Upper lobe of left lung (tissue), 6 donors: Measurements from ENCODE around the gene ZMYND12. TPM values are rescaled to one million over a fixed set of nuclear protein-coding genes. Genes with fewer than 3 reads are reported as not detected.

Source experiments
- ATAC-seq, 2 donors: fragments of 200-7000 bp; cut with Tn5 transposase; one replicate each; pipeline ENCODE4 v1.9.1; 2022; ENCODE audit warnings: mild to moderate bottlenecking in 2 of 2, moderate library complexity in 2 of 2; ENCODE audit not compliant: low FRiP score in 2 of 2
- DNase-seq, 2 donors: peaks; one replicate each; pipeline ENCODE4 v3.0.0-alpha.2; 2019 to 2020
- H3K27ac ChIP-seq, 4 donors: fragments of 200-600 bp; sonication (generic); one replicate each; pipeline ENCODE4 v1.5.1; 2016 to 2019
- H3K27me3 ChIP-seq, 4 donors: fragments of 200-600 bp; sonication (generic); one replicate each; pipeline ENCODE4 v1.5.1; 2017 to 2019
- H3K36me3 ChIP-seq, 4 donors: fragments of 200-600 bp; sonication (generic); one replicate each; pipeline ENCODE4 v1.5.1; 2016 to 2019
- H3K4me1 ChIP-seq, 4 donors: fragments of 200-600 bp; sonication (generic); one replicate each; pipeline ENCODE4 v1.5.1; 2018 to 2019
- H3K4me3 ChIP-seq, 4 donors: fragments of 200-600 bp; sonication (generic); one replicate each; pipeline ENCODE4 v1.5.1; 2017 to 2019; ENCODE audit warnings: mild to moderate bottlenecking in 2 of 4, moderate library complexity in 1 of 4
- H3K9me3 ChIP-seq, 4 donors: fragments of 200-600 bp; sonication (generic); one replicate each; pipeline ENCODE4 v1.5.1; 2018 to 2019
- CTCF ChIP-seq, 6 experiments: fragments of 450-650 bp in 4 of 6; fragments of 200-600 bp in 2 of 6; sonication (generic) in 2 of 6; IDR thresholded peaks; one replicate each; pipeline ENCODE4 v1.5.1; 2016 to 2019; ENCODE audit warnings: antibody characterized with exemption in 6 of 6
- EP300 ChIP-seq, 4 donors: sonication (generic); formaldehyde crosslinking; IDR thresholded peaks; one replicate each; pipeline ENCODE4 v1.5.1; 2017; ENCODE audit warnings: antibody characterized with exemption in 4 of 4, control low read depth in 2 of 4
- POLR2A ChIP-seq, 4 donors: fragments of 450-650 bp; IDR thresholded peaks; one replicate each; pipeline ENCODE4 v1.5.1; 2016 to 2017; ENCODE audit warnings: antibody characterized with exemption in 4 of 4, mild to moderate bottlenecking in 2 of 4
- POLR2AphosphoS5 ChIP-seq, 2 donors: sonication (generic); formaldehyde crosslinking; IDR thresholded peaks; one replicate each; pipeline ENCODE4 v1.5.1; 2017; ENCODE audit warnings: antibody characterized with exemption in 2 of 2
- WGBS, 2 donors: methylation state at CpG; one replicate each; pipeline ENCODE4 v1.1.5; 2017 to 2018; 5-methylcytosine and 5-hydroxymethylcytosine counted together
- total RNA-seq, 6 donors: library from RNA; depleted of rRNA in 4 of 6; stranded (reverse); fragments of >200 nt in 4 of 6; gene quantifications; one replicate each; pipeline versions ENCODE4 v1.1.0 to v1.2.1, GENCODE V29; 2016 to 2021
- donor health status: DM: no; HTN: no; CAD: no; lungs with moderate emphysema.
- donor health status: DM: no; HTN: yes; CAD: no; lungs with severe emphysema.

The ZMYND12 gene
- total RNA-seq, 6 donors from 2014 or later: 1.5 to 9.4 (median 4.1) TPM; not detected in 1

GRCh38 chr1:42431514-42431913 is 24.3 kb downstream of the ZMYND12 start:
- 71 to 82% methylated on average over 3 of the region's 3 CpGs for WGBS, 2 donors
- no peak for DNase-seq
- no peaks in the 10 kb centered on the region for H3K36me3 ChIP-seq
- ATAC-seq: no peak
- TF ChIP-seq POLR2AphosphoS5 (IDR thresholded peaks at IDR 0.05) (no peak), EP300 (IDR thresholded peaks at IDR 0.05) (no peak), CTCF (IDR thresholded peaks at IDR 0.05) (no peak), POLR2A (IDR thresholded peaks at IDR 0.05) (no peak)
- no peaks in the 10 kb centered on the region for H3K4me1 ChIP-seq
- H3K27me3 ChIP-seq: no peaks in the 10 kb centered on the region
- no peaks in the 10 kb centered on the region for H3K9me3 ChIP-seq
- no peak overlapping the region for H3K4me3 ChIP-seq
- no peak overlapping the region for H3K27ac ChIP-seq

DNA sequence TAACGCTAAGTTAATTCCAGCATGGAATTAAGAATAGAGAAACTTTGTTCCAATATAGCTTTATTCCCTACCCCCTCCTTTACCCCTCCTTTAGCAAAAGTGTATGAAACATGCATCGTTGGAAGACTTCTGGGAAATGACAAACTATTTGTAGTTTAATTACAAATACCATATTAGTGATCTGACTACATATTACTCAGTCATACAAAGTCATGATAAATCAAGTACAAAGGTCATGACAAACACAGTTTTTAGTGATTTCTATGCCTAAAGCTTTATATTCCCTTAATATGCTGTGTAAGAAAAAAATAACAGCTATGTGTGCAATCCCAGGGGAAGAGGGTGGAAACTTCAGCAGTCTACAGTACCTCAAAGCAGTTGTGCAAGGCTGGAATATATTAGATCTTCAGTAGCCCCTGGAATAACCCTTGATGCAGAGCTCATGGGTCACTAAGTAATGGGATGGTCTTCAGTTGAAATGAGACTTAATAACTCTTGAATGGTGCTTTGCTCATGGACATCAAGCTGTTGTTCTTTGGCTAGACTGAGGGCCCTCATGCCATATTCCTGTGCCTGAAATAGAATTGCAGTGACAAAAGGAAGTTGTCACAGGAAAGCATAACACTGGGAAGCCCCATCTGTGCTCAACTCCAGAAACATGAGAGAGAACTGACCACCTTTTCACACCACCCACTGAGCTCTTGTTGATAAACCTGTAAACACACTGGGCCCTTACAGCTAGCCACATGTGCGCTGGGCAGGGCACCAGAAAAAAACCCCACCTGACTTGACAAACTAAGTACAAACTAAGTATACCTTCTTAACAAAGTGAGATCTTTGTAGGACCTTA is 25.3 kb downstream of the ZMYND12 start:
- Histone ChIP-seq H3K4me1 (no peaks in the 10 kb centered on the region), H3K4me3 (no peak overlapping the region), H3K27me3 (no peaks in the 10 kb centered on the region), H3K27ac (no peak overlapping the region), H3K9me3 (no peaks in the 10 kb centered on the region), H3K36me3 (no peaks in the 10 kb centered on the region)
- DNase-seq (no peak), ATAC-seq (no peak)
- TF ChIP-seq POLR2AphosphoS5 (IDR thresholded peaks at IDR 0.05): no peak
- no peak for TF ChIP-seq CTCF (IDR thresholded peaks at IDR 0.05)
- TF ChIP-seq POLR2A (IDR thresholded peaks at IDR 0.05): no peak
- TF ChIP-seq EP300 (IDR thresholded peaks at IDR 0.05): no peak
- 82 to 83% methylated on average over 3 of the region's 3 CpGs for WGBS, 2 donors

GRCh38 chr1:42429603-42430002 is 26.2 kb downstream of the ZMYND12 start:
- Histone ChIP-seq H3K4me3 (no peak overlapping the region), H3K27me3 (no peaks in the 10 kb centered on the region), H3K4me1 (no peaks in the 10 kb centered on the region), H3K9me3 (no peaks in the 10 kb centered on the region), H3K27ac (no peak overlapping the region), H3K36me3 (no peaks in the 10 kb centered on the region)
- 68 to 76% methylated on average over 1 of the region's 1 CpG for WGBS, 2 donors
- no peak for DNase-seq
- ATAC-seq: no peak
- TF ChIP-seq POLR2A (IDR thresholded peaks at IDR 0.05) (no peak), POLR2AphosphoS5 (IDR thresholded peaks at IDR 0.05) (no peak), EP300 (IDR thresholded peaks at IDR 0.05) (no peak)

GRCh38 chr1:42427240-42427639 is 28.6 kb downstream of the ZMYND12 start:
- WGBS, 2 donors: 53 to 56% methylated on average over 4 of the region's 4 CpGs
- ATAC-seq (no peak), DNase-seq (no peak)
- Histone ChIP-seq H3K27me3 (no peaks in the 10 kb centered on the region), H3K27ac (no peak overlapping the region), H3K4me3 (no peak overlapping the region), H3K9me3 (no peaks in the 10 kb centered on the region), H3K4me1 (no peaks in the 10 kb centered on the region), H3K36me3 (no peaks in the 10 kb centered on the region)
- TF ChIP-seq POLR2AphosphoS5 (IDR thresholded peaks at IDR 0.05) (no peak), POLR2A (IDR thresholded peaks at IDR 0.05) (no peak), EP300 (IDR thresholded peaks at IDR 0.05) (no peak), CTCF (IDR thresholded peaks at IDR 0.05) (no peak)

GRCh38 chr1:42424201-42424600 is 31.6 kb downstream of the ZMYND12 start:
- ATAC-seq (no peak), DNase-seq (no peak)
- no peak overlapping the region for H3K27ac ChIP-seq
- 83 to 86% methylated on average over 4 of the region's 4 CpGs for WGBS, 2 donors
- H3K36me3 ChIP-seq: no peaks in the 10 kb centered on the region
- peaks cover 0 to 12% (median 6%) of the 10 kb centered on the region in 4 donors for H3K4me1 ChIP-seq
- no peaks in the 10 kb centered on the region for H3K9me3 ChIP-seq
- no peak overlapping the region for H3K4me3 ChIP-seq
- no peaks in the 10 kb centered on the region for H3K27me3 ChIP-seq
- TF ChIP-seq POLR2A (IDR thresholded peaks at IDR 0.05): no peak
- TF ChIP-seq EP300 (IDR thresholded peaks at IDR 0.05): no peak
- no peak for TF ChIP-seq CTCF (IDR thresholded peaks at IDR 0.05)
- no peak for TF ChIP-seq POLR2AphosphoS5 (IDR thresholded peaks at IDR 0.05)
